IPS-18c (cell line): ENCODE data around the gene DLG5.
"Not testable (repeated sequence)": the region's sequence is repeated elsewhere in the genome, so short reads cannot be mapped to it uniquely, and the experiment has no call there.

ENCODE experiments used
- H3K4me3 ChIP-seq: 2 replicates; pipeline ENCODE4 v1.7.0; 2013; ENCODE audit warnings: low read depth, mild to moderate bottlenecking, low read length, moderate library complexity; ENCODE audit not compliant: insufficient read depth
- H3K9me3 ChIP-seq: one replicate; pipeline ENCODE4 v1.6.1; 2013; ENCODE audit warnings: mild to moderate bottlenecking, low read length, moderate library complexity; ENCODE audit not compliant: control insufficient read depth, insufficient read depth

Gene DLG5

DNA sequence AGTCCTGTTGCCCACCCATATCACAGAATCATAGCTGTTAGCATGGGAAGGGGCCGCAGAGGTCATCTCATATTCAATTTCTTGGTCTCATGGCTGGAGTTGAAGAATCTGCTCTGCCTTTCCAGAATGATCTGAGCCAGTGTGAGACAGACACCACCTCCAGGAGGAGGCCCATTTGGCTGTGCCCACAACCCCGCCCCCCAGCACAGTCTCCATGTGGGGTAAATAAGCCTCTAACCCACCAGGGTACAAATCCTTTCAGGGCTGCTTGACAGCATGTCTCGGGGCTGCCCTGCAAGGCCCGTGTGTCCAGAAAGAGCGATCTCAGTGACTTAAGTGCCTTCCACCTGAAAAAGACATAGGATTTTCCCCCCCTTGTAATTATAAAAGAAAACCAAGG lies 137.5 kb downstream of the DLG5 start:
- Histone ChIP-seq H3K4me3 (no peak overlapping the region), H3K9me3 (no peaks in the 10 kb centered on the region)

- H3K4me3 ChIP-seq = no peak overlapping the region
- H3K9me3 ChIP-seq = no peaks in the 10 kb centered on the region
Measured at GRCh38 chr10:77788496-77789010, 138.0 kb downstream of the DLG5 start.

DNA sequence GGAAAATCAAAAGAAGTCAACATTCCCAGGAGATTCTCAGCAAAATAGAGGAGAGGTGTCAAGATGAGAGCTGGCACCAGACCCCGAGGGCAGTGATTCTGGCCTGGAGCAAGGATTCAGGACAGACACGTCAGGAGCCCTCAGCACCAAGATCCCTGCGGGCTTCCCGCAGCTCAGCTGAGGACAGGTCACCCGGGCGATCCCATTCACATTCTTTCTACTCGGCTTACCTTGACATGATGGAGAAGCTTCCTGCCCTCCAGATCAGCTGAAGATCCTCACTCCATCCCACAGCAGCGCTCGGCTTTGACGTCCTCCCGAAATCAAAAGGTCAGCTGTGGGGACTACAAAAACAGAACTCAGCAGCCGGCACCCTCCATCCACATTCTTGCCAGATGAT lies 139.1 kb downstream of the DLG5 start:
- no peak overlapping the region for H3K4me3 ChIP-seq
- H3K9me3 ChIP-seq = no peaks in the 10 kb centered on the region

- H3K9me3 ChIP-seq = no peaks in the 10 kb centered on the region
Measured at GRCh38 chr10:77784856-77785255, 141.7 kb downstream of the DLG5 start.

DNA sequence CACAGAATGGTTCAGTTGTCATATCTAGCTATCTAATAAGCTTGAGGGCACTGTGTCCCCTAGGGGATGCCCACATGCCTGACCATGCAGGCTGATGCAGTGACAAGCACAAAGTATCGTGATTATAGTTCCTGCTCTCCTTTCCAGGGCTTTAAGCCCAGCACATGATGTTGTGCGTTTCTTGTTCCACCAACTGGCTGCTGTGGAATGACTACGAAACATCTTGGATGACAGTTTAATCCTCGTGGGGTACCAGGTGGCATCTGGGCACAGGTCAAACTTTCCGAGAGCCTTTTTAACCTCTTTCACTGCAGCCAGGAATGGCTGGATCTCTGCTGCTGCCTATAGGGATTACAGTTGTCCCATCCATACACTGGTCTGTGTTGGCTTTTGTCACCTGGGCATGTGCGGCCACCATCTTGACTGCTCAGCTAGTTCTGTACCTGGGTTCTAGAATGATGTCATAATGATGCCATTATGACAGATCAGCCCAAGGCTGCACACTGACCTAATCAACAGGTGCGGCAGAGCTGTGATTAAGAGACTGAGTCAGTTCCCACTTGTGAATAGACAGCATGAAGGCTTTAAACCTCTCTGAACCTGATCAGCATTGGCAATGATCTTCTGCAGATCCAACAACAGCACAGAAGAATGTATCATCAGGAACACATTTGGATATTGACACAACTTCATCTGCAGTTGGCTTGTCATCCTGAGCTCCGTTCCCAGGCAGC lies 144.1 kb downstream of the DLG5 start:
- Histone ChIP-seq H3K9me3 (no peaks in the 10 kb centered on the region), H3K4me3 (no peak overlapping the region)

More at GRCh38 chr10:77784856-77785255, 141.7 kb downstream of the DLG5 start:
- H3K4me3 ChIP-seq = no peak overlapping the region

- Histone ChIP-seq H3K9me3 (no peaks in the 10 kb centered on the region), H3K4me3 (no peak overlapping the region)
Measured at GRCh38 chr10:77781451-77782327, 144.9 kb downstream of the DLG5 start.

DNA sequence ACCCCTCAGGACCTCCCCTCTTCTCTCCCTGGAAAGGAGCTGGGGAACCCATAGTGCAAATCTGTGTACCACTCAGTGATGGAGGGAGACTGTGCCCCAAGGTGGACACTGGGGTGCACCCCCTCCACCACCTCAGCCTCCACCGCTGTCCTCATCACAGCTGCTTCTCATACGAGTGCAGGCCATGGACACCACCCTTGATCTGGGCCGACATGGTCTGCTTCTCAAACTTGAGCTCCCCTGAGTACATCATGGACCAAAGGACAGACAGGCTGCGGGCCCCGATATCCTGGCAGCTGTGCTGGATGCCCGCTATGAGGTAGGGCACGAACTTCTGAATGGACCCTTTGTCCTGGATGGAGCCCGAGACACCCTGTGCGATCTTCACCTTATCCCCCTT lies 146.4 kb downstream of the DLG5 start:
- no peak overlapping the region for H3K4me3 ChIP-seq
- no peaks in the 10 kb centered on the region for H3K9me3 ChIP-seq

DNA sequence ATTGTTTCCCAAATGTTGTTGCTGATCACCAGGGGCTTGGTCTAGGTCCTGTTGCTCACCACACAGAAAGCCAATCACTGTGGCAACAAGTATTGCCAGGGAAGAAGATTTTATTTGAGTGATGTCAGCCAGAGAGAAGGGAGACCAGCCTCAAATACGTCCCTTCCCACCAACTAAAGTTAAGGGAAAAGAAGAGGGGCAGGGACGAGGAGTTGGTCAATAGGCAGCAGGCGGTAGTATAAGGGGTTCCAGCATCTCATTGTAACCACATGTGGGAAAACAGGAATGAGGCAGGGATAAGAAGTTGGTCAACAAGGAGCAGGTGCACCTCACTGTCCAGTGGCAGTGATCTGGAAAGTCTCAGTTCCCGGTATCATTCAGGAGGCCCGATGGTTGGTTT lies 150.1 kb downstream of the DLG5 start:
- Histone ChIP-seq H3K9me3 (no peaks in the 10 kb centered on the region), H3K4me3 (no peak overlapping the region)

DNA sequence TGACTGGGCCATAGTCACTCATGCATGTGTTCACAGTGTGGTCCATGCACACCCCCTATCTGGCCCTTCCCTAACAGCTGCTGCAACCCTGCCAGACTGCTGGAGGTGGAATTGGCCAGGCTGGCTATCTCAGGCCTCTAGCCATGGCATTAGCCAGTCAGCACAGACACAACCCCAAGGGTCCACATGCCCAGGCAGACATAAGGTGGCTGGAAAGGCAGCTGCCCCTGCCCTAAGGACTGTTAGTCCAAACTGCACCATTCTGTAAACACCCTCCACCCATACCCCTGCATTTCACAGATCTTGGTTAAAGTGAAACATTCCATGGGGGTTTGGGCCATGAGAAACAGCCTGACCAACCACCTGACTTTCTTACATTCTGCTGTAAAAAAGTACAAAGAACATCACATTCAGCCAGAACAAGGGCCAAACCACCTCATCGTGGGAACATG lies 151.6 kb downstream of the DLG5 start:
- H3K9me3 ChIP-seq = no peaks in the 10 kb centered on the region

GRCh38 chr10:77773631-77774426 lies 152.7 kb downstream of the DLG5 start:
- Histone ChIP-seq H3K4me3 (no peak overlapping the region), H3K9me3 (no peaks in the 10 kb centered on the region)

More for the DNA sequence above, 151.6 kb downstream of the DLG5 start:
- H3K4me3 ChIP-seq = no peak overlapping the region

DNA sequence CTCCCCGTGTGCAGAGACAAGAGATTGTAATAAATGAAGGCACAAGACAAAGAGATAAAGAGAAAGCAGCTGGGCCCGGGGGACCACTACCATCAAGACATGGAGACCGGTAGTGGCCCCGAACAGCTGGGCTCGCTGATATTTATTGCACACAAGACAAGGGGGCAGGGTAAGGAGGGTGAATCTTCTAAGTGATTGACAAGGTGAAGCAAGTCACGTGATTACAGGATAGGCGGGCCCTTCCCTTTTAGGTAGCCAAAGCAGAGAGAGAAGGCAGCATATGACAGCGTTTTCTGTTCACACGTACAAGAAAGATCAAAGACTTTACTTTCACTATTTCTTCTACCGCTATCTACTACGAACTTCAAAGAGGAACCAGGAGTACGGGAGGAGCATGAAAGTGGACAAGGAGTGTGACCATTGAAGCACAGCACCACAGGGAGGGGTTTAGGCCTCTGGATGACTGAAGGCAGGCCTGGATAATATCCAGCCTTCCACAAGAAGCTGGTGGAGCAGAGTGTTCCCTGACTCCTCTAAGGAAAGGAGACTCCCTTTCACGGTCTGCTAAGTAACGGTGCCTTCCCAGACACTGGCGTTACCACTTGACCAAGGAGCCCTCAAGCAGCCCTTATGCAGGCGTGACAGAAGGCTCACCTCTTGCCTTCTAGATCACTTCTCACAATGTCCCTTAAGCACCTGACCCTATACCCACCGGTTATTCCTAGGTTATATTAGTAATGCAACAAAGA lies 153.5 kb downstream of the DLG5 start:
- H3K4me3 ChIP-seq = not testable (repeated sequence)

GRCh38 chr10:77771851-77772250 lies 154.7 kb downstream of the DLG5 start:
- Histone ChIP-seq H3K4me3 (no peak overlapping the region), H3K9me3 (no peaks in the 10 kb centered on the region)

More for the DNA sequence above, 153.5 kb downstream of the DLG5 start:
- H3K9me3 ChIP-seq = not testable (repeated sequence)

GRCh38 chr10:77771450-77771849 lies 155.1 kb downstream of the DLG5 start:
- Histone ChIP-seq H3K4me3 (no peak overlapping the region), H3K9me3 (no peaks in the 10 kb centered on the region)

DNA sequence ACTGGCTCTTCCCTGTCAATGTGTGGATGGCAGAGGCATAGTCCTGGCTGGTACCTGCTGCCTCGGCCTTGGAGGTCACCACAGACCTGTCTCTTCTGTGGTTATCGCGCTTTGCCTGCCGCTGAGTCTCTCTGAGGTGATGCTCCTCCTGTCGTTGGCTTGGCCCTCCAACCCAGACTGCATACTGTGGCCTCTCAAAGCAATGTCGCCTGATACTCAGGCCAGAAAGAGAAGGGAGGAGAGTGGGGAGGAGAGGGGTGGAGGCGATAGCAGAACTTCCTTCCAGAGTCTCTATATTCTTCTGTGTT lies 155.7 kb downstream of the DLG5 start:
- H3K4me3 ChIP-seq = no peak overlapping the region
- H3K9me3 ChIP-seq = no peaks in the 10 kb centered on the region

DNA sequence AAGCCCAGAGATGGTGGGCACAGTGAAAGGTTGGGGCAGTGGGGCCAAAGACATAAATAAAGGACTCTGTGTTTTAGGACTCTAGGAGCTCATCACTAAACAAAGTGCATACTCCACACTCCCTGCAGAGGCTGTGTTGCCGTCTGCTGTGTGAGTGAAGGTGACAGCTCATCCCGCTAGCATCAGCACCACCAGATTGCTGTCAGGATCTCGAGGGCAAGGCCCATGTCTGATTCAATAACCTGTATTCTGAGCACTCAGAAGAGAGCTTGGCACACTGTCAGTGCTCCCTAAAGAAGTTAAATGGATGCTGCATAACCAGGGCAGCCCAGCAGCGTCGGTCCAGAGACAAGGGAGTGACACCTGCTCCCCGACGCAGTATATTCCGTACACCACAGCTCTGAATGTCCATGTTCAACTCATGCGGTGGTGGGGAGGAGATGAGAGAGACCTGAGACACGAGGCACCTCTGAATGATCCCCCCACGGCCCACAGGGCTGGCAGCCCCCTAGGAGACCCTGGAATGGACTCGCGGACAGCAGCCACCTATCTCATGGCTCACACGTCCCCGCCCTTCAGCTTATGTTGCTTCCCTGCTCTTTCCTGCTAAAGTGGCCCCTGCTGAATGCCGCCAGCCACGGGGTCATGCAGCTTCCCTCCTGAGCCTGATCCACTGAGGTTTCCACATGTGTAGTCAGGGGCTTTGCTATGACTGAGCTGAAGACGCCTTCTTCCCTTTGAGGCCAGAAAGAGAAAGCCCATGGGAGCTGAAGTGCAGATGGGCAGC lies 156.3 kb downstream of the DLG5 start:
- Histone ChIP-seq H3K9me3 (no peaks in the 10 kb centered on the region), H3K4me3 (no peak overlapping the region)

DNA sequence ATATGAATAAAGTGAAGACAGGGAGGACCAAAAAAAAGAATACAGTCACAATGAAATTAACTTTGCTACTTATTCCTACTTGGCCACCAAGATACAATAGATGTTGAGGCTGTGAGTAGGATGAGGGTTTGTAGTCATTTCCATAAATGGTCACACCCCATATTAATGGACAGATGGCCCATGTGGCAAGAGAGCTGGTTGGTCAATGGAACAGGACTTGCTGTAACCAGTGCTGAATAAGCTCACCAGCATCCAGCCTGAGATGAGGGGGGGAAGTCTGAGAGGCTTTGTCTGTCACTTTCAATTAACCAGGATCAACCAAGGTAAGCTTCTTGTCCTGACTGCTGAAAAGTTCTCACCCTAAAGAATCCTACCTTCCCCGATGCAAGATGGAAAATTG lies 158.5 kb downstream of the DLG5 start:
- Histone ChIP-seq H3K4me3 (no peak overlapping the region), H3K9me3 (no peaks in the 10 kb centered on the region)
